ENCODE measurements around the gene TAS1R3.

DNA sequence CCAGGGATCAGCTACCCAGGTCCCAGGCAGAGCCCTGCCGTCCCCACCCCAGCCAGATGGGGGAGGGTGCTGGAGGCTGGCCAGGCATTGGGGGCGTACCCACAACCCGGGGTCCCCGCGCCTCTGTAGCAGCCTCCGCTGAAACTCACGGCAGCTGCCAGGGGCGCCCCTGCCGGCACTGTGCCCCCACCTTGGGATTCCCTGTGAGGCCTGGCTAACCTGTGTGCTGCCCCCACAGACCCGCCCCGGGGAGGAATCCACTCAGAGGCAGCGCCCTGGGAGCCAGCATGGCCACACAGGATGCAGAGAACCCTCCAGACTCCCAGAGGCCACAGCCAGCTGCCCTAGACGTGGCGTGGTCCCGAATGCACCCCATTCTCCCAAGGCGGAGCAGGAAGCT is 14.3 kb downstream of the TAS1R3 start:
- no peak for TF ChIP-seq POLR2A (IDR thresholded peaks at IDR 0.05)
- TF ChIP-seq, protein P1, sequence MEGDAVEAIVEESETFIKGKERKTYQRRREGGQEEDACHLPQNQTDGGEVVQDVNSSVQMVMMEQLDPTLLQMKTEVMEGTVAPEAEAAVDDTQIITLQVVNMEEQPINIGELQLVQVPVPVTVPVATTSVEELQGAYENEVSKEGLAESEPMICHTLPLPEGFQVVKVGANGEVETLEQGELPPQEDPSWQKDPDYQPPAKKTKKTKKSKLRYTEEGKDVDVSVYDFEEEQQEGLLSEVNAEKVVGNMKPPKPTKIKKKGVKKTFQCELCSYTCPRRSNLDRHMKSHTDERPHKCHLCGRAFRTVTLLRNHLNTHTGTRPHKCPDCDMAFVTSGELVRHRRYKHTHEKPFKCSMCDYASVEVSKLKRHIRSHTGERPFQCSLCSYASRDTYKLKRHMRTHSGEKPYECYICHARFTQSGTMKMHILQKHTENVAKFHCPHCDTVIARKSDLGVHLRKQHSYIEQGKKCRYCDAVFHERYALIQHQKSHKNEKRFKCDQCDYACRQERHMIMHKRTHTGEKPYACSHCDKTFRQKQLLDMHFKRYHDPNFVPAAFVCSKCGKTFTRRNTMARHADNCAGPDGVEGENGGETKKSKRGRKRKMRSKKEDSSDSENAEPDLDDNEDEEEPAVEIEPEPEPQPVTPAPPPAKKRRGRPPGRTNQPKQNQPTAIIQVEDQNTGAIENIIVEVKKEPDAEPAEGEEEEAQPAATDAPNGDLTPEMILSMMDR (IDR thresholded peaks at IDR 0.05): no peak
- no peak for TF ChIP-seq EP300 (IDR thresholded peaks at IDR 0.05)
